GM21367 (cell line): ENCODE measurements around the gene EIF4EBP2.

Source experiments
- ATAC-seq: cut with Tn5 transposase; IDR thresholded peaks from one replicate; pipeline ENCODE4 v1.9.1; 2021; ENCODE audit not compliant: unreplicated experiment

The EIF4EBP2 gene

GRCh38 chr10:70458329-70459060 lies 54.5 kb downstream of the EIF4EBP2 start:
- ATAC-seq = no peak

- no peak for ATAC-seq
Measured at GRCh38 chr10:70459061-70459773, 55.3 kb downstream of the EIF4EBP2 start.

DNA sequence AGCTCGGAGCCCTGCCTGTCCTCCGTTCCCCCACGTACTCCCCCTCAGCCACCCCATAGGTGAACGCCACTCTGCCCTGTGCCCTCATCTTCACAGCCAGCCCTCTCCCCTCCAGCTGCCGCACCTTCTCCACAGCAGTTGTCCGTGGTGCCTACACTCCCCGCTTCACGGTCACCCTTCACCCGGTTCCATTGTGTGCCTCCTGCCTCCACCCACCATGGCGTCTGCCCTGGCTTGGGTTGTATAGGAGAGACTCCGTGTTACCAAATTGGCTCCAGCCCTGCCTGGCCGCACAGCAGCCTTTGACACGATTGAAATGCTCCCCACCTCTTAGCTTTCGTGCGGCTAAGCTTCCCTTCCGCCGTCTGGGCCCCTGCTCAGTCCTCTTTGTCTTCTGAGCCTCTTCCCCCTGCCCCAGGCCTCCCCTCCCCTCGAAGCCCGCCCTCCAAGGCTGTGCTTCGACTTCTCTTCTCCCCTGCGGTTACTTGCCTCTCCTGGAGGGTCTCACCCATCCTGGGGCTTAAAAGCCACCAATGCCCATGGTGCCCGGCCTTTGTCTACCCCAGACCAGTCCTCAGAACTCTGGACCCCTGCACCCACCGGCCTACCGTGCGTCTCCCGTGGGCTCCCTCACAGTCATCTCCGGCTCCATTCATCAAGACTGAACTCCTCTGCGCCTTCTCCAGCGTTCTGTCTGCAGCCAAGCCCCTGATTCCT lies 56.0 kb downstream of the EIF4EBP2 start:
- no peak for ATAC-seq

DNA sequence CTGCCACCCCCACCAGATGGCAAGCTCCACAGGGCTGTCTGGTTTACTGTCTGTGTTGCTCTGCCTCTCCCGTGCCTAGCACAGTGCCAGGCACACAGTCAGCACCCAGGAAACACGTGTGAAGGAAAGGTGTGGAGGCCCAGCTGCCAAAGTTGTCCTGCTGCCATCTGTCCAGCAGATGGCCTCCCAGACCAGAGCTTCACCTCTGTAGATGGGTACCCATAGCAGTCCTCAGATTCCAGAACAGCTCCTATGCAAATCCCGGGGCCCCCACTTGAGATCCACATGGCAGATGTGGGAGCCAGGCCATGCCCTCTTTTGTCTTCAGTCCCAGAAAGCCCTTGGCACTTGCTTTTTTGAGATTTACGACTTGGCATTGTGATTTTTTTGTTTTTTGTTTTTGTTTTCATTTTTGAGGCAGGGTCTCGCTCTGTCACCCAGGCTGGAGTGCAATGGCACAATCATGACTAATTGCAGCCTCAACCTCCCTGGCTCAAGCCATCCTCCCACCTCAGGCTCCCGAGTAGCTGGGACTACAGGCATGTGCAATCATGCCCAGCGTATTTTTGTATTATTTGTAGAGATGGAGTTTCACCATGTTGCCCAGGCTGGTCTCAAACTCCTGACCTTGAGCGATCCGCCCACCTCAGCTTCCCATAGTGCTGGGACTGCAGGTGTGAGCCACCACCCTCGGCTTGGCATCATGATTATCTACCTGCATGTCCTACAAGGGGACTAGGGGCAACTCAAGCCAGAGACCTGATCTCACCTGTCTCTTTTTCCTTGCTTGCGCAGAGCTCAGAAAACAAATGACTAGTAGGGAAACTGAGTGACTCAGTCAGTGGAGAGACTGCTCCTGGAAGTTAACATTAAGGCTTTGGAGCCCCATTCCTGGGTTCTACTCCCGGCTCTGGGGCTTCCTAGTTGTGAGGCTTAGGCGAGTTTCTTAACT lies 57.7 kb downstream of the EIF4EBP2 start:
- ATAC-seq = no peak

DNA sequence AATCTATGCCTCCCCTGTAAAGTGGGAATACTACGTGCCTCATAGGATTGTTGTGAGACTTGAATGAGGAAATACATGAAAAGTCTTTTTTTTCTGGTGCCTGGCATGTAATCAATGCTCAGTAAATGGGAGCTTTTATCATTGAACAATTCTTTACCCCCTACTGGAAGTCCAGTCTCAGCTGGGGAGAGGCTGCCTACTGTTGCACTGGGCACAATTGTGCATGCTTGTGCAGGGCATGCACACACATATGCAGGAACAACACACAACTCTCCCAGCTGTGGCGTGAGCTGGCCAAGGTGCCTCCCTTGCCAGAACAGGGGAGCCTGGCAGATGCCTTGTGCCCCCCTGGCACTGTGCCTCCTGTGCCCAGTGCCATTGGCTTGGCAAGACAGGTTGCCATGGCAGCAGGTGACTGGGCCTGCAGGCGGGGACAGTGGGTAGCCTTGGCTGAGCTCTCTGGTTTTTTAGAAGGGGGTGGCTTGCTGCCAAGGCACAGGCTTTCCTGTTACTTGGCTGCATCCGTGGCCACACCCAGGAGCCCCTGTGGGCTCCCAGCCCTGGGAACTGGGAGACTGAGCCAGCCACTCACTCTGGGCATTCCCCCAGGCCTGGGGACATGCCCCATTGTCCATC lies 58.5 kb downstream of the EIF4EBP2 start:
- no peak for ATAC-seq

DNA sequence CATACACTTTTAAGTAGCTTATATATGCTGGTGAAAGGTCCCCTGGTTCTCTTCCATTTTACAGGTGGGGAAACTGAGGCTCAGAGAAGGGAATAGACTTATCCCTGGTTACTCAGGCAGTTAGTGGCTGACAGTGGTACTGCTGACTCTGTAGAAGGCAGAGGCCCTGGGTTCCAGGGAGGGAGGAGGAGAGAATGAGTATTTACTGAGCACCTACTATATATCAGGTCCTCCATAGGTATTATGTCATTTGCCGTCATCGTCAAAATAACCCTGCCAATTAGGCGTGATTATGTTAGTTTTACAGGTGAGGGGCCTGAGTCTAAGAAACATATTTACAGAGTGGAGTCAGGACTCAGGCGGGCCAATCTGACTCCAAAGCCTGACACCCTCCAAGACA lies 61.3 kb downstream of the EIF4EBP2 start:
- ATAC-seq = no peak

GRCh38 chr10:70465832-70466231 lies 61.9 kb downstream of the EIF4EBP2 start:
- no peak for ATAC-seq

DNA sequence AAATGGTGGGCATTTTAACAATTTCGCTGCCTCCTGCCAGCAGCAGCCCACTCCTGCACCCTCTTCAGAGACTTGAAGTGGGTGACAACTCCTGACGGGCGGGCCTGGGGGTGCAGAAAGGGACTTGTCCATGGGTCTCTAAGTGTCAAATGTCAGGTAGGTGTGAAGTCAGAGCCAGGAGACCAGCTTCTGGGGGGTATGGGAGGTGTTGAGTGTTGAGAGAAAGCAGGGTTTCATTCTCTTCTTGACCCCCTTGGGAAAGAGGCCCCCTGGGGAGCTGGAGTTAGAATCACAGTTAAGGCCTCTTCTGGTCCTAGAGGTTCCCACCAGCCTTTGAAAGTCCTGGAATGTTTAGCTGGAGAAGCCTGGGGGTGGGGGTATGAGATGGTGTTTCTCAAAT lies 63.0 kb downstream of the EIF4EBP2 start:
- no peak for ATAC-seq

GRCh38 chr10:70472799-70473454 lies 69.0 kb downstream of the EIF4EBP2 start:
- no peak for ATAC-seq

GRCh38 chr10:70474780-70475179 lies 70.8 kb downstream of the EIF4EBP2 start:
- no peak for ATAC-seq

GRCh38 chr10:70475661-70476060 lies 71.7 kb downstream of the EIF4EBP2 start:
- no peak for ATAC-seq

DNA sequence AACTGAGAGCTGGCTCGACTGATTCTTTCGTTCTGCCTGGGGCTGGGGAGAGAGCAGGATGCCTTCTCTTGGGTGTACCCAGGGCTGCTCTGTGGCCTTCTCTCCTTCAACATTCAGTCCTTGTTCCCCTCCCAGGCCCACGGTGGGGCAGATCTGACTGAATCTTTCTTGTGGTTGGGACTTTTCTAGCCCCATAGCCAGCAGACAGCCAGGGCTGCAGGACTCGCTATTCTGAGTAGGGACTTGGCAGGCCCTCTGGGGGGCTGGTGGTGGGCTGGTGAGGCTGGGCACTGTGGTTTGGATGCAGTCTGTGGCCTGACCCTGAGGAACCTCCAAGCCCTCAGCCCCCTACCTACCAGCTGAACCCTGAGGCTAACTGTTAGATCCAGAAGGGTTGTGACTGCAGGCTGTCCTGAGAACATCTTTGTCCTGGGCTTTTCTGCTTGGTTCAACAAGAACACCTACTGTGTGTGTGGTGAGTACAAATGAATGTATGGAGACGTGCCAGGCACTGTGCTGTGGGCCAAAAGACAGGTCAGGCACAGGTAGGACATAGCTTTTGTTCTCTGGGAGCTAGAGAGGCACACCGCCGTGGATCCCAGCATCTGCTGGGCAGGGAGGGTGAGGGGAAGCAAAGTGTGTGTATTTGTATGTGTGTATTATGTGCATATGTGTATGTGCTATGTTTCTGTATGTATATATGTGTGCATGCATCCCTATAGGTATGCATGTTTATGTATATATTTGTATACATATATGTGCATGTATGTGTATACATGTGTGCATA lies 72.5 kb downstream of the EIF4EBP2 start:
- ATAC-seq = no peak

DNA sequence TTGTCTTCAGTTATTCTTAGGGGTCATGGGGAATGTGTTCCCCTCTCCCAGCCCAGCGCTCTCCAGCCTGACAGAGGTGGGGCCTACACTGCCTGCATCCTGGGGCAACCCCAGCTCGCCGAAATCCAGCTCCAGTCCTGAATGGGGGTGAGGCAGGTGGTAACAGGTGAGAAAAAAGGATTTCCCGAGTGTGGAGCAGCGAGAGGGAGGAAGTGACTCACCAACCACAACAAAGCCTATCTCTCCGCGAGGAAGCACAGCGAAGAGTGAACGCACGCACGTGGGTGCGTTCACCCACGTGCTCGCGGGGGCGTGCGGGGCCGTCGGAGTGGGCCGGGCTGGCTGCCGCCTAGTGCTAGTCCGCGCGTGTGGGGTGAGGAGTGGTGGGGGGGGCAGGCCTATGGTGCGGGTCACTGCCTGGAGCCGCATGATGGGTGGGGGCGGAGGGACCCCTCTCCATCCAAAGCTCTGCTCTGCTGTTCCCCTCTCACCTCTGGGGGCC lies 73.8 kb downstream of the EIF4EBP2 start:
- no peak for ATAC-seq
